Prostate gland (tissue), 2 donors: ENCODE results near the gene SLC2A4RG. TPM values are rescaled to one million over a fixed set of nuclear protein-coding genes. Genes with fewer than 3 reads are reported as not detected.

ENCODE experiments used
- DNase-seq: peaks from one replicate; pipeline ENCODE4 v3.0.0-alpha.2; 2019; ENCODE audit warnings: low spot score
- H3K27ac ChIP-seq, 2 donors: fragments of 200-600 bp; sonication (generic); 2 replicates each; pipeline ENCODE4 v1.5.1; 2017 to 2019
- H3K27me3 ChIP-seq: fragments of 200-600 bp; sonication (generic); replicated peaks from 2 replicates; pipeline ENCODE4 v1.5.1; 2019; ENCODE audit not compliant: insufficient read depth
- H3K36me3 ChIP-seq, 2 donors: fragments of 200-600 bp; sonication (generic); 1 replicate in 1 of 2; 2 replicates in 1 of 2; pipeline versions ENCODE4 v1.5.1 to v1.8.1; 2017 to 2019
- H3K4me1 ChIP-seq: fragments of 200-600 bp; sonication (generic); replicated peaks from 2 replicates; pipeline ENCODE4 v1.5.1; 2019
- H3K4me3 ChIP-seq, 2 donors: fragments of 200-600 bp; sonication (generic); 2 replicates each; pipeline ENCODE4 v1.5.1; 2017 to 2019
- H3K9me3 ChIP-seq: fragments of 200-600 bp; sonication (generic); 2 replicates; pipeline ENCODE4 v1.5.1; 2017
- CTCF ChIP-seq, 4 experiments: fragments of 200-600 bp in 2 of 4; fragments of 450-650 bp in 2 of 4; sonication (generic) in 2 of 4; IDR thresholded peaks; 1 replicate in 3 of 4; 2 replicates in 1 of 4; pipeline ENCODE4 v1.5.1; 2016 to 2019; ENCODE audit warnings: antibody characterized with exemption in 4 of 4, mild to moderate bottlenecking in 2 of 4, moderate library complexity in 2 of 4
- POLR2A ChIP-seq: fragments of 450-650 bp; IDR thresholded peaks from one replicate; pipeline ENCODE4 v1.6.1; 2016; ENCODE audit warnings: antibody characterized with exemption, mild to moderate bottlenecking
- POLR2AphosphoS5 ChIP-seq: sonication (generic); formaldehyde crosslinking; IDR thresholded peaks from one replicate; pipeline ENCODE4 v1.6.1; 2017; ENCODE audit warnings: antibody characterized with exemption
- WGBS: methylation state at CpG from one replicate; pipeline ENCODE4 v1.1.5; 2018; 5-methylcytosine and 5-hydroxymethylcytosine counted together
- intact Hi-C: fragments of 100-400 bp; cut with DNase I; formaldehyde crosslinking; loops from one replicate; pipeline ENCODE4 v1.14.2; 2022
- small RNA-seq, 2 donors: library from RNA; depleted of rRNA; stranded (forward); fragments of <200 nt; gene quantifications; one replicate each; pipeline ENCODE3, GENCODE V24; 2016
- total RNA-seq, 2 donors: library from RNA; depleted of rRNA; stranded (reverse); fragments of >200 nt; gene quantifications; one replicate each; pipeline ENCODE4 v1.1.0, GENCODE V29; 2016

The SLC2A4RG gene
- total RNA-seq, 2 donors from 2014 or later, result 140 to 155 TPM

DNA sequence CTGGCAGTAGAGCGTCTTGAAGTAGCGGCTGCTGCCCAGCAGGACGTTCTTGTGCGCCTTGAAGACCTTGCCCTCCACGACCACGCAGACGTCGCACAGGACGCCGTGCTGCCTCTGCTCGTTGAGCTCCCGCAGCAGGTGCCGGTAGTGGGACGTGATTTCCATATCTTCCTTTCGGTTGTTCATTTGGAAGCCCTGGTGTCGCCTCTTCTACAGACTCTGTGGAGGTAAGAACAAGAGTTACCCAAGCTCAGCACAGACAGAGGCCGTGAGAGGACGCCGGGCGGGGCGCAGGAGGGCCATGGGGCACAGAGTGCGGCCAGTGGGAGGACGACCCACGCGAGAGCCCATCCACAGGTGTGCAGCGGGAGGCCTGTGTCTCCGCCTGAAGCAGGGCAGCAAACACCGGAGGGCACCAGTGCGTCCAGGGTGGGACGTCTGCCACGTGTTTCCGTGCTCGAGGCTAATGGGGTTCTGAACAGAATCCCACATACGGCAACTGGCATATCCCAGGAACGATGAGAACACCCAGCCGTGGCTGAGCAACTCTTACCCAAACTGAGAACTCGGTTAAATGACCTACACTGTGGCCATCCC, 51.1 kb downstream of the SLC2A4RG start:
- no peak for DNase-seq
- H3K9me3 ChIP-seq, result no peaks in the 10 kb centered on the region
- H3K4me3 ChIP-seq, result no peak overlapping the region
- H3K4me1 ChIP-seq, result no peaks in the 10 kb centered on the region
- H3K27ac ChIP-seq, result no peak overlapping the region
- H3K27me3 ChIP-seq, result no peaks in the 10 kb centered on the region
- TF ChIP-seq POLR2A, result no peak
- TF ChIP-seq CTCF (IDR thresholded peaks at IDR 0.05), result no peak
- TF ChIP-seq POLR2AphosphoS5, result no peak
- intact Hi-C loops, result no loop called here
- 95% methylated on average over 37 of the region's 37 CpGs for WGBS
- H3K36me3 ChIP-seq, result no peaks in the 10 kb centered on the region

GRCh38 chr20:63791497-63792156, 52.1 kb downstream of the SLC2A4RG start:
- WGBS, result 52% methylated on average over 23 of the region's 23 CpGs
- H3K9me3 ChIP-seq, result no peaks in the 10 kb centered on the region
- no peaks in the 10 kb centered on the region for H3K27me3 ChIP-seq
- no peak for DNase-seq
- no peaks in the 10 kb centered on the region for H3K36me3 ChIP-seq
- no peak for TF ChIP-seq POLR2AphosphoS5
- no peak for TF ChIP-seq CTCF (IDR thresholded peaks at IDR 0.05)
- TF ChIP-seq POLR2A, result no peak
- no peak overlapping the region for H3K4me3 ChIP-seq
- no peaks in the 10 kb centered on the region for H3K4me1 ChIP-seq
- H3K27ac ChIP-seq, result no peak overlapping the region
- intact Hi-C loops, result no loop called here

DNA sequence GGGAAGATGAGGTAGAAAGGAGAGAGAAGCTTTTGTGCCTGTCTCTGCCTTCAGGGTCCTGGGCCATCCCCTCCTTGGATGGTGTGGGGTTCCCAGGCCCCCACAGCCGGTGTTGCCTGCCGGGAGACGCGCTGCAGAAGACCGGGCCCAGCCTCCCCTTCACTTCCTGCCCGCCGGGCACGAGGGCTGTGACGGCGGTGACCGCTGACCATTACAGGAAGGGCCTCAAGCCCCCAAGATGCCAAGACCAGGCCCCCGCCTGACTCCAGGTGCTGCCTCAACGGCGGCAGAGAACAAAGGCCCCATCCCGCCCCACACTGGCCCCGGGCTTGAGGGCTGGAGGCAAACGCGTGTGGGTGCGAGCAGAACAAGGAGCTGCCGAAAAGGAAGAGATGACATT, 53.3 kb downstream of the SLC2A4RG start:
- 71% methylated on average over 20 of the region's 20 CpGs for WGBS
- intact Hi-C loops, result no loop called here
- no peaks in the 10 kb centered on the region for H3K4me1 ChIP-seq
- H3K9me3 ChIP-seq, result no peaks in the 10 kb centered on the region
- no peaks in the 10 kb centered on the region for H3K36me3 ChIP-seq
- DNase-seq, result no peak
- H3K27ac ChIP-seq, result no peak overlapping the region
- TF ChIP-seq POLR2A, result no peak
- no peak for TF ChIP-seq POLR2AphosphoS5
- TF ChIP-seq CTCF (IDR thresholded peaks at IDR 0.05), result no peak
- no peaks in the 10 kb centered on the region for H3K27me3 ChIP-seq
- H3K4me3 ChIP-seq, result no peak overlapping the region

Small RNA genes within 50 kb of the gene (small RNA-seq; reads per million reads assigned to genes)
- 0 reads per million in 2 donors for gene LIME1
- 0 reads per million in 2 donors for gene TNFRSF6B

Other genes starting within 250 kb of the SLC2A4RG start
- 10 to 100 TPM; 13.4 to 20.9 TPM for gene EEF1A2, start 240.7 kb upstream of the SLC2A4RG start, total RNA-seq
- gene PPDPF, start 219.0 kb upstream of the SLC2A4RG start, total RNA-seq, result 100 to 1,000 TPM; 602 to 609 TPM
- gene PTK6, start 202.4 kb upstream of the SLC2A4RG start, total RNA-seq, result 1 to 10 TPM in 1 of 2 donors, under 1 TPM in 1; 0.77 to 1.1 TPM
- gene SRMS, start 192.0 kb upstream of the SLC2A4RG start, total RNA-seq, result 1 to 10 TPM in 1 of 2 donors, under 1 TPM in 1; 0.34 to 1.6 TPM
- gene FNDC11, start 185.6 kb upstream of the SLC2A4RG start, total RNA-seq, result 10 to 100 TPM in 1 of 2 donors, 1 to 10 TPM in 1; 1.8 to 12.1 TPM
- gene HELZ2, start 165.5 kb upstream of the SLC2A4RG start, total RNA-seq, result 10 to 100 TPM; 37.1 to 46.1 TPM
- 10 to 100 TPM; 18.4 to 27.9 TPM for gene GMEB2, start 112.7 kb upstream of the SLC2A4RG start, total RNA-seq
- gene STMN3, start 86.4 kb upstream of the SLC2A4RG start, total RNA-seq, result 10 to 100 TPM; 21.2 to 24.5 TPM
- gene RTEL1, start 81.5 kb upstream of the SLC2A4RG start, total RNA-seq, result 10 to 100 TPM; 21.8 to 42.6 TPM
- gene TNFRSF6B, start 43.1 kb upstream of the SLC2A4RG start, total RNA-seq, result 10 to 100 TPM in 1 of 2 donors, 1 to 10 TPM in 1; 6.7 to 12.2 TPM
- gene ARFRP1, start 31.8 kb upstream of the SLC2A4RG start, total RNA-seq, result 10 to 100 TPM; 36.8 to 50.8 TPM
- gene ZGPAT, start 31.7 kb upstream of the SLC2A4RG start, total RNA-seq, result 10 to 100 TPM; 29.3 to 55.5 TPM
- gene LIME1, start 3.1 kb upstream of the SLC2A4RG start, total RNA-seq, result 10 to 100 TPM; 35.0 to 44.4 TPM
- 10 to 100 TPM in 1 of 2 donors, 1 to 10 TPM in 1; 7.9 to 12.2 TPM for gene ZBTB46, start 91.5 kb downstream of the SLC2A4RG start, total RNA-seq
- gene ABHD16B, start 121.7 kb downstream of the SLC2A4RG start, total RNA-seq, result 1 to 10 TPM in 1 of 2 donors, not detected in 1; 1.6 TPM
- 100 to 1,000 TPM; 105 to 127 TPM for gene TPD52L2, start 125.5 kb downstream of the SLC2A4RG start, total RNA-seq
- gene DNAJC5, start 155.3 kb downstream of the SLC2A4RG start, total RNA-seq, result 10 to 100 TPM; 44.4 to 66.6 TPM
- gene UCKL1, start 216.6 kb downstream of the SLC2A4RG start, total RNA-seq, result 10 to 100 TPM; 46.6 to 66.2 TPM
- gene ZNF512B, start 230.2 kb downstream of the SLC2A4RG start, total RNA-seq, result 10 to 100 TPM; 12.2 to 24.6 TPM
- gene SAMD10, start 239.9 kb downstream of the SLC2A4RG start, total RNA-seq, result 10 to 100 TPM in 1 of 2 donors, 1 to 10 TPM in 1; 6.0 to 14.7 TPM
- gene PRPF6, start 241.4 kb downstream of the SLC2A4RG start, total RNA-seq, result 10 to 100 TPM; 60.9 to 99.6 TPM